A549 (cell line): ENCODE measurements around the gene UGT1A7. TPM values are rescaled to one million over a fixed set of nuclear protein-coding genes. Genes with fewer than 3 reads are reported as not detected.

Experiments
- CHD4 ChIP-seq: fragments of 200-600 bp; sonication (generic); IDR thresholded peaks from 2 replicates; pipeline ENCODE4 v1.6.1; 2016; ENCODE audit warnings: antibody characterized with exemption, mild to moderate bottlenecking, borderline replicate concordance
- FOSL2 ChIP-seq, 2 experiments: fragments of 450-650 bp in 1 of 2; fragments of >200 bp in 1 of 2; sonication (Bioruptor Twin) in 1 of 2; formaldehyde crosslinking; IDR thresholded peaks; 2 replicates each; pipeline versions ENCODE4 v1.5.0 to v1.6.1; 2016 to 2020; ENCODE audit warnings: mild to moderate bottlenecking in 1 of 2, moderate library complexity in 1 of 2
- NR3C1 ChIP-seq: fragments of >200 bp; sonication (Bioruptor Twin); formaldehyde crosslinking; IDR thresholded peaks from 3 replicates; pipeline ENCODE4 v1.6.1; 2017
- ZFP36 ChIP-seq: fragments of 450-650 bp; IDR thresholded peaks from 2 replicates; pipeline ENCODE4 v1.6.1; 2014; ENCODE audit warnings: borderline replicate concordance; ENCODE audit not compliant: partially characterized antibody
- polyA plus RNA-seq, 4 experiments: library from polyadenylated mRNA; depleted of rRNA in 3 of 4; stranded (reverse); fragments of >200 nt; fragmentation: RNase III in 1 of 4; extraction: RNeasy Plus Mini Kit Qiagen cat#74134 plus additional on column Dnase treatment in 1 of 4; gene quantifications; 2 replicates in 3 of 4; 3 replicates in 1 of 4; pipeline ENCODE4 v1.2.3, GENCODE V29; 2011 to 2017
- TF ChIP-seq, protein P1 (sequence below): fragments of 200-600 bp; sonication (generic); IDR thresholded peaks from 2 replicates; pipeline ENCODE4 v1.6.1; 2016; ENCODE audit warnings: antibody characterized with exemption, mild to moderate bottlenecking, moderate library complexity

Gene UGT1A7
- polyA plus RNA-seq, 2 of the 4 experiments (the other 2 are of a cell fraction): 8.9 to 9.8 TPM

DNA sequence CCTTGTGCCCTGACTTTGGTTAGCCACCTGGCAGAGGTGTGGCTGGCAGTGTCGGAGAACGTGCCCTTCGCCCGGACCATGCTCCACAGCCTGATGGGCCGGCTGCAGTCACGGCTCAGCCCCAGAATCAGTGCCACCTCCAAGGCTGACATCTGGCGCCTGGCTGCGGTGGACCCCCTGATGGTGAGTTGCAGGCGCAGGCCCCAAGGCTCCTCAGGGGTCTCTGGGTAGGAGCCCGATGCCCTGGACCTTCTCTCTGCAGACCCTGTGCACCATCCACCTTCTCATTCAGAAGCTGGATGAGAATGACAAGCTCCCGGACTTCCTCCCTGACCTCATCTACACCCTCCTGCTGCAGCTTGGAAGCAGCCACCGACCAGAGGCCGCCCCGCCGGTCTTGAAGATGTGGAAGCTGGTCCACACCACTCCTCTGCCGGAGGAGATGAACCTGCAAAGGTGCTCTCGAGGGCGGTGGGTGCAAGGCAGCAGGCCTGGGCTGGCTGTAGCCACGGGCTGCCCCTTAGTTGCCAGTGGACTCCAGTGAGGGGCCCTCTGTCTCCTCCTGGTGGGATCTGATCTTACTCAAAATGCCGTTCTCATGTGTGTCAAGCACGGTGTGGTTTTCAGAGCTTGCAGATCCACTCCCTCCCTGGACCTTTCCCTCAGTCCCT lies 140.5 kb downstream of the UGT1A7 start (continued):
- no peak for TF ChIP-seq NR3C1
- TF ChIP-seq, protein P1, sequence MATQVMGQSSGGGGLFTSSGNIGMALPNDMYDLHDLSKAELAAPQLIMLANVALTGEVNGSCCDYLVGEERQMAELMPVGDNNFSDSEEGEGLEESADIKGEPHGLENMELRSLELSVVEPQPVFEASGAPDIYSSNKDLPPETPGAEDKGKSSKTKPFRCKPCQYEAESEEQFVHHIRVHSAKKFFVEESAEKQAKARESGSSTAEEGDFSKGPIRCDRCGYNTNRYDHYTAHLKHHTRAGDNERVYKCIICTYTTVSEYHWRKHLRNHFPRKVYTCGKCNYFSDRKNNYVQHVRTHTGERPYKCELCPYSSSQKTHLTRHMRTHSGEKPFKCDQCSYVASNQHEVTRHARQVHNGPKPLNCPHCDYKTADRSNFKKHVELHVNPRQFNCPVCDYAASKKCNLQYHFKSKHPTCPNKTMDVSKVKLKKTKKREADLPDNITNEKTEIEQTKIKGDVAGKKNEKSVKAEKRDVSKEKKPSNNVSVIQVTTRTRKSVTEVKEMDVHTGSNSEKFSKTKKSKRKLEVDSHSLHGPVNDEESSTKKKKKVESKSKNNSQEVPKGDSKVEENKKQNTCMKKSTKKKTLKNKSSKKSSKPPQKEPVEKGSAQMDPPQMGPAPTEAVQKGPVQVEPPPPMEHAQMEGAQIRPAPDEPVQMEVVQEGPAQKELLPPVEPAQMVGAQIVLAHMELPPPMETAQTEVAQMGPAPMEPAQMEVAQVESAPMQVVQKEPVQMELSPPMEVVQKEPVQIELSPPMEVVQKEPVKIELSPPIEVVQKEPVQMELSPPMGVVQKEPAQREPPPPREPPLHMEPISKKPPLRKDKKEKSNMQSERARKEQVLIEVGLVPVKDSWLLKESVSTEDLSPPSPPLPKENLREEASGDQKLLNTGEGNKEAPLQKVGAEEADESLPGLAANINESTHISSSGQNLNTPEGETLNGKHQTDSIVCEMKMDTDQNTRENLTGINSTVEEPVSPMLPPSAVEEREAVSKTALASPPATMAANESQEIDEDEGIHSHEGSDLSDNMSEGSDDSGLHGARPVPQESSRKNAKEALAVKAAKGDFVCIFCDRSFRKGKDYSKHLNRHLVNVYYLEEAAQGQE: no peak
- no peak for TF ChIP-seq CHD4
- TF ChIP-seq ZFP36: no peak
- no peak for TF ChIP-seq FOSL2 (IDR thresholded peaks at IDR 0.05)
- no peak for TF ChIP-seq FOSL2 (CRISPR knock-in tag; IDR thresholded peaks at IDR 0.05)

Other genes with a start within 250 kb of the UGT1A7 start
- 57.0 and 65.3 TPM in 2 replicates for gene USP40, start 115.1 kb upstream of the UGT1A7 start, polyA plus RNA-seq (2011; rRNA removed)
- 22.9 to 24.6 TPM (median 24.5 TPM) in 3 replicates for gene USP40, start 115.1 kb upstream of the UGT1A7 start, polyA plus RNA-seq (2017; fragmentation: RNase III; extraction: RNeasy Plus Mini Kit Qiagen cat#74134 plus additional on column Dnase treatment)
- gene UGT1A8, start 64.3 kb upstream of the UGT1A7 start, polyA plus RNA-seq (2011; rRNA removed): 0.12 and 0.22 TPM in 2 replicates
- 0.05 to 0.25 TPM in 2 of 3 replicates, not detected in the other for gene UGT1A8, start 64.3 kb upstream of the UGT1A7 start, polyA plus RNA-seq (2017; fragmentation: RNase III; extraction: RNeasy Plus Mini Kit Qiagen cat#74134 plus additional on column Dnase treatment)
- 0.10 and 0.12 TPM in 2 replicates for gene UGT1A10, start 45.5 kb upstream of the UGT1A7 start, polyA plus RNA-seq (2011; rRNA removed)
- gene UGT1A10, start 45.5 kb upstream of the UGT1A7 start, polyA plus RNA-seq (2017; fragmentation: RNase III; extraction: RNeasy Plus Mini Kit Qiagen cat#74134 plus additional on column Dnase treatment): not detected in 3 replicates
- 10.6 and 11.0 TPM in 2 replicates for gene UGT1A9, start 10.0 kb upstream of the UGT1A7 start, polyA plus RNA-seq (2011; rRNA removed)
- 10.3 to 13.1 TPM (median 11.8 TPM) in 3 replicates for gene UGT1A9, start 10.0 kb upstream of the UGT1A7 start, polyA plus RNA-seq (2017; fragmentation: RNase III; extraction: RNeasy Plus Mini Kit Qiagen cat#74134 plus additional on column Dnase treatment)
- 3.5 and 5.5 TPM in 2 replicates for gene UGT1A6, start 11.0 kb downstream of the UGT1A7 start, polyA plus RNA-seq (2011; rRNA removed)
- 2.0 to 2.9 TPM (median 2.5 TPM) in 3 replicates for gene UGT1A6, start 11.0 kb downstream of the UGT1A7 start, polyA plus RNA-seq (2017; fragmentation: RNase III; extraction: RNeasy Plus Mini Kit Qiagen cat#74134 plus additional on column Dnase treatment)
- 0.05 TPM in 1 of 2 replicates, not detected in the other for gene UGT1A5, start 31.0 kb downstream of the UGT1A7 start, polyA plus RNA-seq (2011; rRNA removed)
- 0.12 TPM in 1 of 3 replicates, not detected in the others for gene UGT1A5, start 31.0 kb downstream of the UGT1A7 start, polyA plus RNA-seq (2017; fragmentation: RNase III; extraction: RNeasy Plus Mini Kit Qiagen cat#74134 plus additional on column Dnase treatment)
- 0.09 and 0.13 TPM in 2 replicates for gene UGT1A4, start 36.8 kb downstream of the UGT1A7 start, polyA plus RNA-seq (2011; rRNA removed)
- 0.05 to 0.14 TPM (median 0.12 TPM) in 3 replicates for gene UGT1A4, start 36.8 kb downstream of the UGT1A7 start, polyA plus RNA-seq (2017; fragmentation: RNase III; extraction: RNeasy Plus Mini Kit Qiagen cat#74134 plus additional on column Dnase treatment)
- gene UGT1A3, start 47.1 kb downstream of the UGT1A7 start, polyA plus RNA-seq (2011; rRNA removed): 0.39 and 0.49 TPM in 2 replicates
- 0.08 to 0.23 TPM (median 0.17 TPM) in 3 replicates for gene UGT1A3, start 47.1 kb downstream of the UGT1A7 start, polyA plus RNA-seq (2017; fragmentation: RNase III; extraction: RNeasy Plus Mini Kit Qiagen cat#74134 plus additional on column Dnase treatment)
- 1.9 and 2.5 TPM in 2 replicates for gene UGT1A1, start 78.4 kb downstream of the UGT1A7 start, polyA plus RNA-seq (2011; rRNA removed)
- 1.4 to 2.0 TPM (median 1.9 TPM) in 3 replicates for gene UGT1A1, start 78.4 kb downstream of the UGT1A7 start, polyA plus RNA-seq (2017; fragmentation: RNase III; extraction: RNeasy Plus Mini Kit Qiagen cat#74134 plus additional on column Dnase treatment)
- 0.63 and 0.71 TPM in 2 replicates for gene MROH2A, start 96.4 kb downstream of the UGT1A7 start, polyA plus RNA-seq (2011; rRNA removed)
- gene MROH2A, start 96.4 kb downstream of the UGT1A7 start, polyA plus RNA-seq (2017; fragmentation: RNase III; extraction: RNeasy Plus Mini Kit Qiagen cat#74134 plus additional on column Dnase treatment): 0.04 to 0.28 TPM (median 0.10 TPM) in 3 replicates
- 111 and 119 TPM in 2 replicates for gene HJURP, start 172.6 kb downstream of the UGT1A7 start, polyA plus RNA-seq (2011; rRNA removed)
- gene HJURP, start 172.6 kb downstream of the UGT1A7 start, polyA plus RNA-seq (2017; fragmentation: RNase III; extraction: RNeasy Plus Mini Kit Qiagen cat#74134 plus additional on column Dnase treatment): 102 to 109 TPM (median 103 TPM) in 3 replicates
- 0.90 and 0.97 TPM in 2 replicates for gene TRPM8, start 235.5 kb downstream of the UGT1A7 start, polyA plus RNA-seq (2011; rRNA removed)
- 0.09 to 0.25 TPM (median 0.24 TPM) in 3 replicates for gene TRPM8, start 235.5 kb downstream of the UGT1A7 start, polyA plus RNA-seq (2017; fragmentation: RNase III; extraction: RNeasy Plus Mini Kit Qiagen cat#74134 plus additional on column Dnase treatment)